A172 (cell line): ENCODE results near the gene CEACAM1. TPM values are rescaled to one million over a fixed set of nuclear protein-coding genes. Genes with fewer than 3 reads are reported as not detected.
"Not testable (repeated sequence)": the region's sequence is repeated elsewhere in the genome, so short reads cannot be mapped to it uniquely, and the experiment has no call there.

Source experiments
- DNase-seq: peaks from one replicate; pipeline ENCODE4 v3.0.0-alpha.2; 2015; ENCODE audit warnings: low spot score
- total RNA-seq: library from RNA; depleted of rRNA; stranded (reverse); fragments of >200 nt; shearing (Covaris generic); gene quantifications from 2 replicates; pipeline ENCODE4 v1.2.3, GENCODE V29; 2014; rRNA removed

The CEACAM1 gene
- total RNA-seq = 0.67 and 2.2 TPM in 2 replicates

DNA sequence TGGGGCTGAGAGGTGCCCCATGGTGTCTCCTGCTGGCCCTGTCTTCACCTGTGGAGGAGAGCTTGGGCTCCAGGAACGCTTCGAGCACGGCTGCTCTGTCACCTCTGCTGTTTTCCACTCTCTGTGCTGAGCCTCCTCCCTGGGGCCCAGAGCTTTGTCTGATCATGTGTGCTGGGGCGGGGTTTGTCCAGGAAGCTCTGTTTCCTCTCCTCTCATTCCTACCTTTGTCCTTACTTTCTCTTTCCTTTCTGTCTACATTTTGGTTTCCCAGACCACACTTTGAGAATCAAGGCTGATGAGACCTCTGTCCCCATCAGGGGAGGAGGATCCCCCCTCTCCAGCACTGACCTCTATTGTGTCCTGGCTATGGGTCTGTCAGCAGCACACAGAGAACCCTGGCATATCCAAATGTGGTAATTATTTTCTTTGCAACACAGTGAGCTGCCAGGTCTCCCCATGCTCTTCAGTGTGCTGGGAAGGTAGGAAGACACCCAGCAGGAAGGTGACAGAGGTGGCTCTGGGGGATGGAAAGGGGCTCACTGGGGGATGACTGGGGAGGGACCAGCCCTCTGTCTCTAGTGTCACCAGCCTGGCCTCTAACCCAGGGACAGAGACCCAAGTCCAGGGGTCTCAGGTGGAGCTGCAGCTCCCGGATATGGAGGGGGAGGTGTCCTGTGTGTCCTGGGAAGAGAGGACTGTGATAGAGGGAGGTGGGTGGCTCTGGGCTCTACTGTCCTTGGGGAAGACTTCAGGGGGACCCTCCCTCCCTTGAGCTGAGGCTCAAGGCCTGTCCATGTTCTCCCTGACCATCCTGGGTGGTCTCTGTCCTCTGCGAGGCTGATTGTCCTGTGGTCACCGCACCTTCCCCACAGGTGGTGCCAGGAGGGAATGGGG is at the start of gene CEACAM1:
Gene CEACAM1, minus strand, starts transcription at position 128 of the 894 bp plus-strand sequence. Its CDS starts 107 bp downstream, at position 21.
- DNase-seq = peak; percentile 38

DNA sequence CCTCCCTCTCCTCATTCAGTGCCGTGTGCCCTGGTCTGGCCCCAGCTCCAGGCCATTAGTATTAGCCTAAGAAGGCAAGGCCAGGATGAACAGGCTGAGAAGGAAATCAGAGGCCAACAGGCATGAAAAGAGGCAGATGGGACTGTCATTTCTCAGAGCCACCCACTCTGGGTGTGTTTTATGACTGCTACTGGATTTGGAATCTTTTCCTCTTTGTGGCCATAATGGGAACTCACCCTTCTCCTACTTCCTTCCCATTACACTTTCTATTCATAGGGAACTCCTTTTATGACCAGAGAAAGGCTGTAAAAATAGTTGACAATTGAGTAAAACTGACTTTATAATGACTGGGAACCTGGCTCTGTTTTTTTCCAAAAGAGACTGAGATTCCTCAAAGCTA is 48.7 kb upstream of the CEACAM1 start:
- DNase-seq = no peak

DNA sequence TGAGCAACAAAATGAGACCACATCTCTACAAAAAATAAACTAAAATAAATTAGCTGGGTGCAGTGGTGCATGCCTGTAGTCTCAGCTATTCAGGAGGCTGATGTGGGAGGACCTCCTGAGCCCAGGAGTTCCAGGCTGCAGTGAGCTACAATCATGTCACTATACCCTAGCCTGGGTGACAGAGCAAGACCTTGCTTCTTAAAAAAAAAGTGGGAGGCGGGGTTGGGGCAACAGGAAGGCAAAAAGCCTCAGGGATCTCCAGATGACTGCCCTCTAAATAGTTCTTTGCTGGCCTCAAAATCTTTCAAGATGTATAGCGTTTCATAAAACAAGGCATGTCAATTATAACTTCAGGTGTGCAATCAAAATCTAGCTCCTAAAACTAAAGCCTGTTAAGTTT is 48.0 kb upstream of the CEACAM1 start:
- no peak for DNase-seq

DNA sequence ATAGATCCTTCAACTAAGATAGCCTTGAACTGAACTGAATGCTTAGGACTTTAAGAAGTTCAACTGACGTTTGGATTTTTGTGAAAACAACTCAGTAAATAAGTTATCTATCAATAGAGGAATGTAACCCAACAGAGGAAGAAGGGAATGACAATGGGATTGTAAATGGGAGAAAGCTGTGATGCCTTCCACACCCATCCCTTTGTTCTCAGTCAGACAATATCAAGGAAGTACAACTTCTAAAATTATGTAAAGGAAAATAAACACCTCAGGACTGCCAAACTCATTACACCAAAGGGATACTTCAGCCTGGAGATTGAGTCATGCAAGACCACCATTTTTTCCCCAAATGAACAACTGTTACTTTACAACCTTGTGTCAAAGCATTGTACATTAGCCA is 45.4 kb upstream of the CEACAM1 start:
- no peak for DNase-seq

DNA sequence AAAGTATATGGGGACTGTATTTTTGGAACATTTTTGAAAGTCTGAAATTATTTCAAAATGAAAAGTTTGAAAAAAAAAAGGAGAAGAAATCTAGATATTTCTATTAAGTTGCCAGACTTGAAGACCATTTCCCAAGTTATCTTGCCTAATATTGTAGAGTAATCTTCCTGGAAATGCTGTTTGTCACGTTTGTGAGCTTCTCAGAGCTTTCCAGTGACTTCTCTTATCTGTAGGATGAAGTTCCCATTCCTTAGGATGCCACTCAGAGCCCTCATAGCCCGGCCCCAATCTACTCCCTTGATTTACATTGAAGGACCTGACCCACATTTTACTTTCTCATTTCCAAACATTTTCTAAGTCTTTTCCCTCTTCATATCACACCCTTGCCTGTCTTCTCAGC is 42.8 kb upstream of the CEACAM1 start:
- DNase-seq = no peak

DNA sequence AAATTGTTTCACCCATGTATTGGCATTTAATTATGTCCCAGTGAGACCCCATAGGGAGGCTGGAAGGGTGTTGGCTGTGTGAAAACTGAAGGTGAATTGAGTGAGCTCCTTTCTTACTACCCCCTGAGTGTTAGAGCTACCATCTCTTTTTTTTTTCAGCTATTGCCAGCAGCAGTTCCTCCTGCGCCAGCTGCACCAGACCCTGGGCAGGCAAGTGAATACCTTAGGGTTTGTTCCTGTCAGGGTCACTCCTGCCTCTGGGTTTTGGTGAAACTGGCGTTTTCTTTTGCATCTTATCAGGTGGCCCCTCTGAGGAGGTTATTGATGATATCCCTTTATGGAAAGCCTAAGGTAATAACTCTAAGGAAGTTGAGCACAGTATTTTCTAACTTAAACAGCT is 40.9 kb upstream of the CEACAM1 start:
- no peak for DNase-seq

DNA sequence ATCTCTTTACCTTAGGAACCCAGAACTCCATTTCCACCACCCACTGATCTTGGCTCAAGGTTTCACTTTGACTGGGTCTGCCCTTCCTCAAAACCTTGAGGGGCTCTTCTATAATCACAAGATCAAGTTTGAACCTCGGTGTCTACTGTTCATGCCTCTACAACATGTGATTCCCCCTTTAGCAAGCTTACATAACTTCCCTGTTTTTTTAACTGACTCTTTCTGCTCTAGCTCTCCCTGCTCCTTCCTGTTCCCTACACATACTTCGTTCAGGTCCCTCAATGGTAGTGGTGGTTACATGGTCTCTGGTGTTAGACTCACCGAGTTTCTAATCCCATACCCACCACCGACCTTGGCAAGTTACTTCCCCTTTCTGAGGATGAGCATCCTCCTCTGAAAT is 39.7 kb upstream of the CEACAM1 start:
- no peak for DNase-seq

DNA sequence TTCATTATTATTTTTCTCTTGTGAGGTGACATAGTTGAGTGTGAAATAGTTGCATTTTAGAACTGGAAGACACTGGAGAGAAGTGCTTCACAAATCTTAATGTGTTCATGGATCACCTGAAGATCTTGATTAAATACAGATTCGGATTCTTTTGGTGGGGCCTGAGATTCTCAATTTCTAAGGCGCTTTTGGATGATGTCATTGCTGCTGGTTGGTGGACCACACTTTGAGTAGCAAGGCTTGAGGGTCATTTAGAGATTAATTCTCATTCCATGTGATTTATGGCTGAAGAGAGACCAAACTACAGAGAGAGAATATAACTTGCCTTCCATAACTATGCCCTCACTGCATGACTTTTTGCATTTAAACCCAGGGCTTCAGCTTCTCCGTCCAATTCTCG is 39.3 kb upstream of the CEACAM1 start:
- no peak for DNase-seq

DNA sequence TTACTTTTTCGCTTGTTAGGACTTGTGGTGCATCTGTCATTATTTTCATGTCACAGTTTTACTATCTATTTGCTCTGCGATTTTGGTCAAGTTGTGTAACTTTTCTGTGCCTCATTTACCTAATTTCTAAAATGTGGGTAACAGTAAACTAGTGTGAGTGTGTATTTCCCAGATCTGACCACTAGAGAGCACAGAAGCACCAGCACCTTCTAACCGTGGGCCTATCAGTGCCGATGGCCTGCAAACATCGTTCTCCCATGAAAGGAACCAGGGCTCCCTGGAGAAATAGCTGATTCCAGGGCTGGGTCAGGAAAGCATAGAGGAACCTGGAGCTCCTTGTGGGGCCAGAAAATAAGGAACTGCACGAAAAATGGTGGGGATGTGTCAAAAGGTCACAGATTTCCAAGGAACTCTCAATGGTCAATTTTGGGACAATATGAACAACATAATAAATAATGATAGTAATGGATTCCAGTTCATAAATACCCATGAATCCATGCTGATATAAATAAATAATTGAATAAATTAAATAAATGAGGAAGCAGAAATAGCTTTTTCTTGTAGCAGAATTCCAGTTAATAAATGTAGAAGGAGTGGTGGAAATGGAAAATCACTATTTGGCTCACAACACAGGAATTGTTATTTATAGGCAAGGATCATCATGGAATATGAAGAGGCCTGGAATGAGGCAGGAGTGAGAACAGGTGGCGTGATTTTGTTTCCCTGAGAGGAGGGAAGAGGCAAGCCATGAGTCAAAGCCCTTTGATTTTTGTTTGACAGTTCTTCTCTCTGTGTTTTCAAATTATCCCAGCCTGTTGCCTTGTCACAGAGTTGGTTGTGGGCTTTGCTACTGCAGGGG is 35.3 kb upstream of the CEACAM1 start:
- DNase-seq = peak; percentile 61

DNA sequence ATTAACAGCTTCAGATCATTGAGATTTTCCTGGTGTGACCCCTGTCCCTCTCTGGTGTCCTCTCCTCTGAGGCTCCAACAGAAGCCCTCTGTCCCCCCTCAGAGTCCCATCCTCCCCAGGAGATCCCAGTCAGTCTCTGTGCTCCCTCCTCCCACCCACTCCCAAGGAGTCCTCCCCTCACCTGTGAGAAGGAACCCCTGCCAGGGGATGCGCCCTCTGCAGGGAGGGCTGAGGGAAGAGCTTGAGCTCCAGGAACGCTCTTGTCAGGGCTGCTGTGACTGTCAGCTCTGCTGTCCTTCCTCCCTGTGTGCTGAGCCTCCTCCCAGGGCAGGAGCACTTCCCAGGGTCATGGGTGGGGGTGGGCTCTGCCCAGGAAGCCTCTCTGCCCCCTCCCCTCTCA is 33.2 kb upstream of the CEACAM1 start:
- DNase-seq = no peak

DNA sequence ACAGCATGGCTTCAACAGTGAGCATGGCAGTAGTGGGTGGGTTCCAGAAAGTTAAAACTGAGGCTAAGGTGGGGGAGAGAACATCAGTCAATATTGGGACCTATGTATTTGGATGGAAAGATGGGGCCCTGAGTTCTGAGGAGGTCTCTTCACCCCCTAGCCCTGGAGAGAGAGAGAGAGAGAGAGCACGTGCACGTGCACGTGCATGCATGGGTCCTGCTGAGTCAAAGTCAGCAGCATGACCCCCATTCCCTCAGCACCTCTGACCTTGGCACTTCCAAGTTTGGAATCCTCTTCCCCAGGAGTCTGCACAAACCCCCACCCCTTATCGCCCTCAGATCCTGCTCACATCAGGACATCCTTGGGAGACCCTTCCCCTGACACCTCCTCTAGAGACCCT is 32.5 kb upstream of the CEACAM1 start:
- DNase-seq = no peak

DNA sequence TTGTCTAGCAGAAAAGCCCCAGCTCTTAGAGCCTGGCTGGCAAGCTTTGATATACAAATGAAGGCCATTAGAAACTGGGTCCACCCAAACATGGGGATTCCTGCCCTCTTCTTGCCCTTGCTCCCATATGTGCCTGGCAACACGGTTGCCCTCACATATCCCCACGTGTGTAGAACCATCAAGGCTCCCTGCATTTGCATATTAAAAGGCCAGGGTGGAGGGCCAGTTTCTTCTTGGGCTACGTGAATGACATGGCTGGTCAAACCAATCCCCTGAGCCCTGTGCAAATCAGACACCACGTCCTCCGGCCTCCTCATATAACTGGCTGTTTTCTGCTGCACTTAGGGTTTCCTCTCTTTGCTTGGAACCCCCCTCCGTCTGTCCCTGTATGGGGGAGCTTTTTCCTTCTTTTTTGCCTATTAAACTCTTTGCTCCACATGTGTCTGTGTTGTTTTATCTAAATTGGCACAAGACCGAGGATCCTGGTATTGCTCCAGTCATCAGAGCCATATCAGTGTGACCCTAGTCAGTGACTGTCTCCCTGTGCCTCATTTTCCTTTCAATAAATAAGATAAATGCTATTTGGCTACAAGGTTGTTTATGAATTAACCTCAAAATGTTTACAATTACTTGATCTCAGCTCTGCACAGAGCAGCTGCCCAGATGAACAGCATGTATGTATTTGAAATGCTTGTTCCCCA is 30.3 kb upstream of the CEACAM1 start:
- no peak for DNase-seq

DNA sequence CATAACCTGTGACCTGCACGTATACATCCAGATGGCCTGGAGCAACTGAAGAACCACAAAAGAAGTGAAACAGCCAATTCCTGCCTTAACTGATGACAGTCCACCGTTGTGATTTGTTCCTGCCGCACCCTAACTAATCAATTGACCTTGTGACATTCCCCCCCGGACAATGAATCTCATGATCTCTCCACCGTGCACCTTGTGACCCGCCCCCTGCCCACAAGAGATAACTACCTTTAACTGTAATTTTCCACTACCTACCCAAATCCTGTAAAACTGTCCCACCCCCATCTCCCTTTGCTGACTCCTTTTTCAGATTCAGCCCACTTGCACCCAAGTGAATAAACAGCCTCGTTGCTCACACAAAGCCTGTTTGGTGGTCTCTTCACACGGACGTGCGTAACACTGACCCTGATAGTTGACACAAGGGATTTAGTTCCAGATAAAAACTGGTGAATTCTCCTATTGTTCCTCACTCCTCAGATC is 29.1 kb upstream of the CEACAM1 start:
- DNase-seq = not testable (repeated sequence)

DNA sequence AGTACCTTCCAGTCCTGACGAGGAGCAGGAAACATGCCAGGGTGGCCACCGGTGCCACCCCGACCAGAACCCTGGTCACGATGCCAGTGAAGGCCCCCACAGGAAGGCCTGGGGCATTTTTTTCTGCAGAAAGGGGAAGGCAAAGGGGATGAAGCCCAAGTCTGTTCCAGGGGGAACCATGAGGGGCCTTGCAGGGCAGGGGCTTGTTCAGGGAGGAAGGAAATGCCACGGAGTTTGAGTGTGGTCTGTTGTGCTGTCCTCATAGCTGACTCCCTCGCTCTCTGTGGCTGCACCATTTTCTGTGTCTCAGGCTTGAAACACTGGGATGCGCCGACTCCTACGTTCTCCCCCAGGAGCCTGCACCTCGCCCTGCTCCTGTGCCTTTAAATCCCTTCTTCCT is 27.5 kb upstream of the CEACAM1 start:
- no peak for DNase-seq

DNA sequence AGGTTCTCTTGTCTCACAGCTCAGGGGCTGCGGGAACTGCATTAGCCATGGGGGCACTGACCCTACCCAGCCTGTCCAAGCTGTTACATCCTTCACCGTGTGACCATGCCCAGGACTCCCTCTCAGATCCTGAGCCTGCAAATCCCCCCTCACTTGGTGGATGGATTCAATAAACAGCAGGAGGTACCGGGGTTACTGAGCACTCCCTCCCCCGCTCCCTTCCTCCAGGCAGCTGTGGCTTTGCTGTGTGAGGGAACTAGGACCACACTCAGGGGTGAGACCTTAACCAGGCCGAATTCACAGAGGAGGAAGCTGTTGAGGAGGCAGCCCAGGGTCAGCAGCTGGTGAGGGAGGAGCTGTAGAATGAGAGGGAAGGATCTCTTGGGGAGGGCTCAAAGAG is 27.0 kb upstream of the CEACAM1 start:
- no peak for DNase-seq

DNA sequence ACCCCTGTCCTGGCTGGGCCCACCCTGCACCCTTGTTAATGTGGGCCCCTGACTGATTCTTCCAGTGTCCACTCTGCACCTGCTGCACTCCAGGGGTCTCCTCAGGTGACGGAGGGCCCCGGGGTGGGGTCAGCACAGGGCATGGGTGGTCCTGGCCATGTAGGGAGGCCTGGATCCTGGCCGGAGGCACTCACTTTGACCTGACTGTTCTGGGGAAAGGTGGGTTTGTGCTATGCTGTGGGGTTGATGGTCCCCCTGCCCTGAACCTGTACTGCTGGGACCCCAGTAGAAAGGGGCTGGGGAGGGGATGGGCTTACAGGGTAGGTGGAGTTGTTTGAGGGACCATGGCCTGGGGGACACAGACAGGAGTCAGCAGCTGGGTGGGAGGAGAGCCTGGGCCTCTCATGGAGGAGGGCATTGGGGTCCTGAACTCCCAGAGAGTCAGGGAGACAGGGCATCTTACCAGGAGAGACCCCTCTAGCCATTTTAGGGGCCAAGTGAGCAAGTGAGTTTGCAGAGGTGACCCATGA is 25.8 kb upstream of the CEACAM1 start:
- DNase-seq = no peak

DNA sequence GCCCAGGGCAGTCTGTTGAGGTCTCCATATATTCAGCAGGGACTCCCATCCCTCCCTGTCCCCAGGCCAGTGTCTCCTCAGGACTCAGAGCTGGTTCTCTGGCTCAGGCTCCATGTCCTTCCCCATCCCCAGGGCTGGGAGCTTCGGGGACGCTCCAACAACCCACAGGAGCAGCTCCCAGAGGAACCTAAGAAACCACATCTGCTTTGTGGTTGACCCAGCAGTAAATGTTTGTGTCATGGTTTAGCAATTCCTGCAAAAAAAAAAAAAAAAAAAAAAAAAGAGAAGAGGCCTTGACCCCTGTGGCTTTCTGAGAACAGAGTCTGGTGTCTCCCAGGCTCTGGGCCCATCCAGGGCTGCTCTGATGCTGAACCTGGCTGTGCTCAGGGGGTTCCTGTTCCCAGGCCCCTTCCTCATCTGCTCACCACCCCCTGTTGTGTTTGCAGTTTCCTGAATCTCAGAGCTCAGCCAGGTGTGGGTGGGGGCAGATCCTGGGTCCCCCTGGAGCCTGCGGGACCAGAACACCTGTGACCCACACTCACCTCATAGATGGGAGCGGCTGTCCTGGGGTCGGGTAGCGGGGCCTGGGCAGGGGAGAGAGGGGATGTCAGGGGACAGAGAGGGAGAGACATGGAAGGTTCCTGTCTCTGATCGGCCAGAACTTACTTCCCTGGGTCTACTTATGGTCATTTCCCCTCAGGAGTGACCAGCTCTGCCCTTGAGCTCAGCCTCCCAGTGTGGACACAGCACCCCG is 25.2 kb upstream of the CEACAM1 start:
- peak; percentile 81 for DNase-seq

DNA sequence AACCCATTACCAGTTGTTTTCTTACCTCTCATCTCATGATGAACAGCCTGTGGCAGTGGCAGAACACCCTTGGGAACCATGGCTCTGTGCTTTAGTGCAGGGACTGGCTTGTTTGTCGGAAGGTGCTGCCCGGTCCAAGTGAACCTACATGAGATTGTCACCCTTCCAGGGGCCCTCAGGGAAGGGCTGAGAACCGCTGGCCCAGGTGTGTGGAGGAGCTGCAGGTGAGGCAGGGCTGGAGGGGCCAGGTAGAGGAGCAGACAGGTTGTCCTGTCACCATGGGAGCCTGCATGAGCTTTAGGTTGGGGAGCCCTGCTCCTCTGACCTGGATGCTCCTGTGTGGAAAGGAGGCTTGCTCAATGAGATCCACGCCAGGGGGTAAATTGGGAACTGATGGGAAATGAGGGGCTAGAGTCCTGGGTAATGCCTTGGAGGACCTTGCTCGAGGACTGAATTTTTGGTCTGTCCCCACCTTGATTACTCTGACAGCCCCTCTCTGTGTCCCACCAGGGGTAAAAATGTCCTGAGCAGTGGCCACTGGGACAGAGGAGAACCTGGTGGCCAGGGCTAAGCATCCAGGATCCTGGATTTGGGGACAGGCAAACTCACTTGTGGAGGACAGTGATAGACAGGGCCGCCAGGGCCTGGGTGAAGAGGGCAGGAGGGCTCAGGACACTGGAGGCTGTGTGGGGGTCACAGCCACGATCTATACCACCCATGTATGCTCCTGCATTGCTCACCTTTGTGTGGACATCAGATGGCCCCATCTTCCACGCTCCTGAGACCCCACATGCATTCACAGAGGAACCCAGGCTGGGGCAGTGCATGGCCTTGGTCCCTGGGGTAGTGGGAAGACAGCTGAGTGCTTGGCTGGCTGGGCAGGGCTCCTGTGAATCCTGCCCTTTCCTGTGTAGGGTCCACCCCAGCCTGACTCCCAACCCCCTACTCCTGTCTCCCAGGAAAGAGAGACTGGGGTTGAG is 24.1 kb upstream of the CEACAM1 start:
- DNase-seq = no peak

DNA sequence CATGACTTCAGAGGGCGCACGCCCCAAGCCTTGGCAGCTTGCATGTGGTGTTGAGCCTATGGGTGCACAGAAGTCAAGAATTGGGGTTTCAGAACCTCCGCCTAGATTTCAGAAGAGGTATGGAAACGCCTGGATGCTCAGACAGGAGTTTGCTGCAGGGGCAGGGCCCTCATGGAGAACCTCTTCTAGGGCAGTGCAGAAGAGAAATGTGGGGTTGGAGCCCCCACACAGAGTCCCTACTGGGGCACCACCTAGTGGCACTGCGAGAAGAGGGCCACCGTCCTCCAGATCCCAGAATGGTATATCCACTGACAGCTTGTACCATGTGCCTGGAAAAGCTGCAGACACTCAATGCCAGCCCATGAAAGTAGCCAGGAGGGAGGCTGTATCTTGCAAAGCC is 22.2 kb upstream of the CEACAM1 start:
- DNase-seq = not testable (repeated sequence)

DNA sequence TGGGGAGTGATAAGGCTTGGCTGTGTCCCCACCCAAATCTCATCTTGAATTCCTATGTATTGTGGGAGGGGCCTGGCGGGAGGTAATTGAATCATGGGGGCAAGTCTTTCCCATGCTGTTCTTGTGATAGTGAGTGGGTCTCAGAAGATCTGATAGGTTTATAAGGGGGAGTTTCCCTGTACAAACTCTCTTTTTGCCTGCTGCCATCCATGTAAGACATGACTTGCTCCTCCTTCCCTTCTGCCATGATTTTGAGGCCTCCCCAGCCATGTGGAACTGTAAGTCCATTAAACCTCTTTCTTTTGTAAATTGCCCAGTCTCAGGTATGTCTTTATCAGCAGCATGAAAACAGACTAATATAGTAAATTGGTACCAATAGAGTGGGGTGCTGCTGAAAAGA is 20.8 kb upstream of the CEACAM1 start:
- DNase-seq = not testable (repeated sequence)
